KBM-7 (cell line): ENCODE measurements around the gene TGFB1.
"Not testable (repeated sequence)": the region's sequence is repeated elsewhere in the genome, so short reads cannot be mapped to it uniquely, and the experiment has no call there.

ENCODE experiments used
- DNase-seq: peaks from one replicate; pipeline ENCODE4 v3.0.0-alpha.2; 2015
- in situ Hi-C: fragments of 300-500 bp; cut with MboI; formaldehyde crosslinking; loops from 2 replicates; pipeline ENCODE4 v1.14.3; 2020; ENCODE audit warnings: low sequenced_read_pairs, low pct_unique_long_range_greater_than_20kb, mixed read lengths

TGFB1 gene

DNA sequence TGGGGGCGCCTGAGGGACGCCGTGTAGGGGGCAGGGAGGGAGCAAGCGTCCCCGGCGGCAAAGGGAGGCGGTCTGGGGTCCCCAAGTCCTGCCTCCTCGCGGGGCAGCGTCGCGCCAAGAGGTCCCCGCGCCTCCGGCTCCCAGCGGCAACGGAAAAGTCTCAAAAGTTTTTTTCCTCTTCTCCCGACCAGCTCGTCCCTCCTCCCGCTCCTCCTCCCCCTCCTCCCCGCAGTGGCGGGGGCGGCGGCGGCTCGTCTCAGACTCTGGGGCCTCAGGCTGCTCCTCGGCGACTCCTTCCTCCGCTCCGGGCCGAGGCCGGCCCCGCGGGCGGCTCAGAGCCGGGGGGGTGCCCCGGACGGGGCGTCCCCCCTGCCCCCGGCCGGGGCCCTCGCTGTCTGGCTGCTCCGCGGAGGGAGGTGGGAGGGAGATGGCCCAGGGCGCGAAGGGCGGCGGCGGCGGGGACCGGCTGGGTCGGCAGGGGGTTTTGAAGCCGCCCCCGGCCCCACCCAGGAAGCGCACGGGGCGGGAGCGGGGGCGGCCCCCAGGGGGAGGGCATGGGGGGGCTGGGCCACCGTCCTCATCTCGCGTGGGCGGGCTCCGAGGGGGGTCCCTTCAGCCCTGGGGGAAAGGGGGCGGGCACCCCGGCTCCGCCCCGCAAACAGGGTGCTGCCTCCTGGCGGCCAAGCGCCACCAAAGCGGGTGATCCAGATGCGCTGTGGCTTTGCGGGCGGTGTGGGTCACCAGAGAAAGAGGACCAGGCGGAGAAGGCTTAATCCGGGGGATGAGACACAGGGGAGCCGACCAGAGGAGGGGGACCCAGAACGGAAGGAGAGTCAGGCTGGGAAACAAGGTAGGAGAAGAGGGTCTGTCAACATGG is at the start of gene TGFB1:
Gene TGFB1, minus strand, starts transcription at position 457 of the 877 bp plus-strand sequence. CDS start 878 bp downstream, outside the sequence.
- in situ Hi-C loops: no loop called here
- DNase-seq: peak; percentile 85

DNA sequence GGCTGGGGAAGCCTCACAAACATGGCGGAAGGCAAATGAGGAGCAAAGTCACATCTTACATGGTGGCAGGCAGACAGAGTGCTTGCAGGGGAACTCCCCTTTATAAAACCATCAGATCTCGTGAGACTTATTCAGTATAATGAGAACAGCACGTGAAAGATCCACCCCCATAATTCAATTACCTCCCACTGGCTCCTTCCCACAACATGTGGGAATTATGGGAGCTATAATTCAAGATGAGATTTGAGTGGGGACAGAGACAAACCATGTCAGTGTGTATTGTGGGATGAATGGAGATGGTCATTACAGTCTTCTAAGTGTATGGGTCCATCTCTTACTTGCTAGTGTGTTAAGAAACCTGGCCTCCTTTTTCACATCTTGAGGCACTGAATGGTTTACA is 48.3 kb upstream of the TGFB1 start:
- in situ Hi-C loops: no loop called here
- DNase-seq: no peak

DNA sequence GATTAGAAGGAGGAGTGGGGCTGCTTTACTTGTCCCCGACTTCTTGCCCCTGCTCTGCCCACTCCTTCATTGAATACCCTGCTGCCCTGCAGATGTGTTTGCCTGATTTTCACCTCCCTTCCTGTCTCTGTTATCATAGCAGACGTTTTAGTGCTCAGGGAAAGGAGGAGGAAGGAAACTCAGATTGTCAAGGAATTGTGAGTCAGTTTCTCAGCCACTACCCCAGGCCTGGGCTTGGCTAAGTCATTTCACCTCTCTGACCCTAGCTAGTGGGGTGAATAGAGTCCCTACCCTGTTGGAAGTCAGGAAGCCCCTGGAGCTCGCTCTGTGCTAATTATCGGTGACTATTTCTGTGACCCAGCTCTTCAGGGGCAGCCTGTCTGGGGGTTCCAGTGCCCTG is 47.8 kb upstream of the TGFB1 start:
- in situ Hi-C loops: no loop called here
- DNase-seq: no peak

DNA sequence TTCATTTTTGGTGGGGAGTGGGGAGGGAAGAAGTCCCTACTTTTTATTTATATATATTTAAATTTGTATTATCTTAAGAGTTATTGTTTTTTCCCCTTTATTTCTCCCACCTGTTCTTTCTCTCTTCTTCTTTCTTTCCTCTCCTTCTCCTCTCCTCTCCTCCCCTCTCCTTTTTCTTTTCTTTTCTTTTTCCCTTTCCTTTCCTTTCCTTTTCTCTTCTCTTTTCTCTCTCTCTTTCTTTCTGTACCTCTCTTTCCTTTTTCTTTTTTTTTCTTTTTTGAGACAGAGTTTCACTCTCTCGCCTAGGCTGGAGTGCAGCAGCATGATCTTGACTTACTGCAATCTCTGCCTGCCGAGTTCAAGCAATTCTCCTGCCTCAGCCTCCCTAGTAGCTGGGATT is 45.8 kb upstream of the TGFB1 start:
- in situ Hi-C loops: no loop called here
- DNase-seq: no peak

DNA sequence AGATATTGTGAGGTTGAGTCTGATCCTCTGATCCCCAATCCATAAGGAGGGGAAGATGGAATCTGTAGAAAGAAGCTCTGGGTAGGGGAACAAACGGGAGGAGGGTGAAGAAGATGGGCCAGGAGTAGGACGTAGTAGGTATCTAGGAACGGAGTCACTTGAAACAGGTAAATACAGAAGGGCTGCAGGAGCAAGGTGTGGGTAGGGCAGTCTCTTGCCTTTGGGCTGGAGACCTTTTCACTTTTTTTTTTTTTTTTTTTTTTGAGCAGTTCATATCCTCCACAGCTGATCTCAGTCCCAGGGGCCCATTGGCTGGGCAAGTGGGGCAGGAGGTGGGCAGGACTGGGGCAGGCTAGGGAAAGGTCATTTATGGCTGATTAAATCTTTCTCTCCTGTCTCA is 45.4 kb upstream of the TGFB1 start:
- in situ Hi-C loops: no loop called here
- no peak for DNase-seq

DNA sequence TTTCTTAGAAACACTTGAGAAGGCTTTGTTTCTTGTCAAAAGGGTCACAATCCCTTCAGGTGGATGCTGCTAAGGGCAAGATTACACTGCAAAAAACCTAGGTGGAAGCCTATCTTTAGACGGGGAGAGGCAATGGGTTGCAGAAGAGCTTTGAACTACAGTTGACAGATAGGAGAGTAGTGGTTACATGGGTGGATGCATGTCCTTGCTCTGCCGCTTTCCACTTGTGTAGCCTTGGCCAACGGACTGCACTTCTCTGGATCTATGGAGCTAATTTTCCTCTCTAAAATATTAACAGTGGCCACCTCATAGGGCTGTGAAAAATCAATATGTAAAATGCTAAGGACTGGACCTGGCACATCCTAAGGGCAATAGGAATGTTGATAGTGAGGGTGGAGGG is 44.9 kb upstream of the TGFB1 start:
- in situ Hi-C loops: no loop called here
- no peak for DNase-seq

DNA sequence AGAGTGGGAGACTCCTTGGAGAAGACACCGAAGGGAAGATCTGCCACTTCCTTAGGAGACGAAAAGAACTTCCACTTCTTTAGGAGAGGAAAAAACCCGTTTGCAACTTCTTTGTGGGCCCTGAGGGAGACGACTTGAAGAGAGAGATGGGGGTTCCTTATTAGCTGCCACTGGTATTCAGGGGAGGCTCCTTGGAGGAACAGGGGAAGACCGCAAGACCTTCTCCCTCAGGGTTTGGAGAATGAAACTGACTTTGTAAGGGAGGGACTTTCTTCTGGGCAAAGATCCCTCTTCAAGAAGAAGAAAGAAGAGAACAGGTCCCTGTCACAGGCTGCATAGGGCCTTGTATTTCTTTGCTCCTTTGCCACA is 44.3 kb upstream of the TGFB1 start:
- in situ Hi-C loops: no loop called here
- DNase-seq: no peak

DNA sequence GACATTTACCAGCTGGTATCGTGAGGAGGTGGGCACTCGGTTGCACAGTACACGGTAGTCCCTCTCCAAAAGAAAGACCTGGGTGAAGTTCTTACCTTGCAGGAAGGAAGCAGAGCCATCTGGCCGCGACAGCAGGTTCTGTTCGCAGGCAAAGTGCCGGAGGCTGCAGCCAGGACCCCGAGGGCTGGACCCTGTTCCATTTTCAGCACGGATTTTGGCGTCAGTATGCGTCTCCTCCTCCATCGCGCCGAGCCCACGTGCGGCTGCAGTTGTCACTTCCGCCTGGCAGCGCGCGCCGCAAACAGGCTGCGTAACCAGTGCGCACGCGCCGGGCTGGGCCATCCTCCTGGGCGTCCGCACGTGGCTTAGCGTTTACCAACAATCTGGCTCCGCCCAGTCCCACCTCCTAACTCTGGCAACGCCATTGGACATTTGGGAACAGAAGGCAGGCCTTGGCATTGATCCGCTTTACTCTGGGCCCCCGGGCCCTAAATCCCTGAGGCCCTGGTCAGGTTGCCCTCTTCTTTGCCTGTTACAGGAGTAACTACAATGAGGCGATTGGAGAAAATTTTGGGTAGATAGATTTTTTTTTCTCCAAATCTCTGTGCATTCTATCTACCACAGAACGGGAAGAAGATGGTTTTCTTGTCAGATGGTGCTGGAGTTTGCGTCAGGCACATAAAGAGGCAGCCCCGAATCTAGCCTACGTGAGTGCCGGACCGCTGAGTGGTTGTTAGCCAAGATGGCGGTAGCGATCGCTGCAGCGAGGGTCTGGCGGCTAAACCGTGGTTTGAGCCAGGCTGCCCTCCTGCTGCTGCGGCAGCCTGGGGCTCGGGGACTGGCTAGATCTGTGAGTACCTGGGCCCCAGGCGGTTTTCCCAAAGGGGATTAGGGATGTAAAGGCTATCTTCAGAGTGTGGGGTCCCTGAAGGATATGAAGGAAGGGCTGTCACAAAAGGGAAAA is 43.6 kb upstream of the TGFB1 start, which contains the start of the genes BCKDHA and EXOSC5:
Gene BCKDHA, plus strand, starts transcription at position 733 of the 964 bp plus-strand sequence. Its CDS starts 10 bp downstream, at position 743.
Gene EXOSC5, minus strand, starts transcription at position 274 of the 964 bp plus-strand sequence. Its CDS starts 31 bp downstream, at position 243.
- DNase-seq: peak; percentile 99
- in situ Hi-C loops: no loop called here

DNA sequence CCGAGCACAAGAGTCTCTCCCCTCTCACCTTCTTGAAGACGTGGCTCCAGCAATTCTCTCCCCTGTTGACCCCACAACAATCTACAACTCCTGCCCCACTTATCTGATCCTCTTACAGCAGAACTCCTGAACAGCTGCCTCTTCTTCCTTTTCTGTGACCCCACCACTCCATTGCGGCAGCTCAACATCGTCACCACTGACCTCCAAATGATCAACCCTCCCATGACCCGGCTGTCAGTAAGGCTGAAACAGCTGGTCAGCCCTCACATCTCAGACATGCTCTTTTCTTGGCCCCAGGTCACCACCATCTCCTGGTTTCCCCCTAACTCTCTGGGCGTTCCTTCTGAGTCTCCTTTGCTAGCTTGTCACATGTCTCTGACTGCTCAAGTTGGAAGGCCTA is 41.6 kb upstream of the TGFB1 start:
- in situ Hi-C loops: no loop called here
- DNase-seq: no peak

DNA sequence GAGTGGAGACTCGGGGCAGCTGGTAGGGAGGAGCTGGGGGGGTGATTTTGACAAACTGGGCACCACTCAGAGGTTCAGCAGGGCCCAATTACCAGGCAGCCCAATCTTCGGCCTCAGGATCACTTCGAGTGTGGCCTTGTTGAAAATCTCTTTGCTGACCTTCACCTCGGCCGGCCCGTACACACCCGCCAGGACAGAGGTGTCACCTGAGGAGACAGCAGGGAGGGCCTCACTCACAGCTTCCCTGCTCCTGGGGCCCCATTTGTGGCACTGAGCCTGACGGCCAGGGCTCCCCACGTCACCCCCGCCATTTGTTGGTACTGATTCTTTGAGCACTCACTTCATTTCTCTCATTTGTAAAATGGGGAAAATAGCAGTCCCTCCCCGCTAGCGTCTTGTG is 39.1 kb upstream of the TGFB1 start:
- DNase-seq: no peak
- in situ Hi-C loops: no loop called here

DNA sequence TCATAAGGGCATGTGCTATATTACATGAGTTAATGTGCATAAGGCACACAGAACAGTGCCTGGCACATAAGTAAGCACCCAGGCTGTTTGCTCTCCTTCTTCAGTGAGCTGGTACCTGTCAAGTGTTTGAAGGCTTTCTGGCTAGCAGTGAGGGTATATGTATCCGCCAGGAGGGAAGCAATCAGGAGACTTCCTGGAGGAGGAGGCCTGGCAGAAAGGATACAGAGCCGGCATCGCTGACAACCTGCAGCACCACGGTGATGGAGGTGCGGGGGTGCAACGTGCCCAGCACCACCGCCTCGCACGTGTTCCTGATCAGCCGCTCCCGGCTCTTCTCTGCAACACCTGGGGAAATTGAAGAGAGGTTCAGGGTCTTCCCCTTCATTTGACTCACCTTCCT is 37.9 kb upstream of the TGFB1 start:
- DNase-seq: no peak
- in situ Hi-C loops: no loop called here

DNA sequence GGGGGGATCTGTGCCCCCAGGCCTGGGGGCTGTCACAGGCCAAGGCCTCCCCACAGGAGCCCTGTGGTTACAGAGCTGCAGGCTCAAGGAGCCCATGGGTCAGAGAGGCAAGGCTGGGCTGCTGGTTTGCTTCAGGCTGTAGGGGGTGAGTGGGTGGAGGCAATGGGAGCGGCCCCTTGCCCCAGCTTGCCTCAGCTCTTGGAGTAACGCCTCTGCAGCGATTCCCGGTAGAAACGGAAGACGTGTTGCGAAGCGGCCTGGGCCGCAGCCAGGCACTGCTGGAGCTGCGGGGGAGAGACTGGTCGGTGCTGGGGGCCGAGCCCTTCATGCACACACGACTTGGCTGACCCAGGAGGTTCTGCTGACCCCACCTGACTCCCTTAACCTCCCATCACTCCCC is 32.7 kb upstream of the TGFB1 start:
- no peak for DNase-seq
- in situ Hi-C loops: no loop called here

DNA sequence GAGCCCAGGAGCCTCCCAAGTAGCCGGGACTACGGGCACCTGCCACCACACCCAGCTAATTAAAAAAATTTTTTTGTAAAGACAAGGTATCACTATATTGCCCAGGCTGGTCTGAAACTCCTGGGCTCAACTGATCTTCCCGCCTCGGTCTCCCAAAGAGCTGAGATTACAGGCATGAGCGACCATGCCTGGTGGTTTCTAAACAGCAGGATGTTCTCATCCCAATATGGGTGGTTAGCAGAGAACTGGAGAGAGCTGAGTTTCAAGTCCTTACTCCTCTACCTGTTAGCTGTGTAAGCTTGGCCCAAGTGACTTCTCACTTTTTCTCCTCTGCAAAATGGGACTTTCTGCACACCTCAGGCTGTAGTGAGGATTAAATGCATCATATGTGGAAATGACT is 30.6 kb upstream of the TGFB1 start:
- no peak for DNase-seq
- in situ Hi-C loops: no loop called here

DNA sequence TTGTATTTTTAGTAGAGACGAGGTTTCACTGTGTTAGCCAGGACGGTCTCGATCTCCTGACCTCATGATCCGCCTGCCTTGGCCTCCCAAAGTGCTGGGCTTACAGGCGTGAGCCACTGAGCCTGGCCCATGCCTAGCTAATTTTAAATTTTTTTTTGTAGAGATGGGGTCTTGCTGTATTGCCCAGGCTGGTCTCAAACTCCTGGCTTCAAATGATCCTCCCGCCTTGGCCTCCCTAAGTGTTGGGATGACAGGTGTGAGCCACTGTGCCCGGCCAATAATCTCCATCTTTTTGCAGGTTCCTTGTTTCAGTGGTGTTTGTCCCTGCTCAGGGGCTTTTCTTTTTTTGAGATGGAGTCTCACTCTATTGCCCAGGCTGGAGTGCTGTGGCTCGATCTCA is 27.8 kb upstream of the TGFB1 start:
- in situ Hi-C loops, DNase-seq: not testable (repeated sequence)

DNA sequence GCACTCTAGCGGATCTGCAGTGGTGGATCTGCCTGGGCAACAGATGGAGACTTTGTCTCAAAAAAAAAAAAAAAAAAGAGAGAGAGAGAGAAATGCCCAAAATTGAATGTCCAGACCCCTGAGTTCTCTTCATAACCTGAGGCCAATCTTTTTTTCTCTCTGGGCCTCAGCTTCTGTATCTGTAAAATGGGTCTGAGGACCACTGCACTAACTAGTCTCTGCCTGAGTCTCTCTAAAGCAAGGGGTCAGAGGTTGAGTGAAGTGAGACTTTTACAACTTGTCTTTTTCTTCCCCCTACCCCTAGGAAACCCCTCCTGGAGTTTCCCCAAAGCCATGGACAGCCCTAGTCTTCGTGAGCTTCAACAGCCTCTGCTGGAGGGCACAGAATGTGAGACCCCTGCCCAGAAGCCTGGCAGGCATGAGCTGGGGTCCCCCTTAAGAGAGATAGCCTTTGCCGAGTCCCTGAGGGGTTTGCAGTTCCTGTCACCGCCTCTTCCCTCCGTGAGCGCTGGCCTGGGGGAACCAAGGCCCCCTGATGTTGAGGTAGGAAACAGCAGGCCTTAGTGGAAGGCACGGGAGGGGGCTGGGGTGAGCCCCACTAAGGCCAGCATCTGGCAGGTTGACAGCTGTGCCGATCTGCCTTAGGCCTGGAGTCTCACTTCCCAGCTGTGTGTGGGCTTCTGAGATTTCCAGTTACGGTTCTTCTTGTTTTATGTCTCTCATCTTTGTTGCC is 24.4 kb upstream of the TGFB1 start:
- peak; percentile 49 for DNase-seq
- in situ Hi-C loops: no loop called here

DNA sequence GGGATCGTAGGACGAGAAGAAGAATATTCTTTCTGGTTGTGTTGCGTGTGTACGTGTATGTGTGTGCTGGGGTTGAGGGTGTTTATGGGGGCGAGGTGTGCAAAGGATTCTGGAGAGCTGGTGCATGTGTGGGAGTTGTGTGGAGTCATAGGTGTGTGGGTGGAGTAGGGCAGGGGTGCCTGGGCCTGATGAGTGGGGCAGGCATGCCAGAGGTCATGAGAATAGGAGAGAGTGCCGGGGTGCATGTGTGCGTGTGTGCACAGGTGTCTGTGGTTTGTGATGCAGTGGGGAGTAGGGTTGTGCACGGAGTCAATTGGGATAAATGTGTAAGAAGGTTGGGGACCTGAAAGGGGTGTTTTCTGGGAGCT is 23.3 kb upstream of the TGFB1 start:
- in situ Hi-C loops: no loop called here
- DNase-seq: no peak

DNA sequence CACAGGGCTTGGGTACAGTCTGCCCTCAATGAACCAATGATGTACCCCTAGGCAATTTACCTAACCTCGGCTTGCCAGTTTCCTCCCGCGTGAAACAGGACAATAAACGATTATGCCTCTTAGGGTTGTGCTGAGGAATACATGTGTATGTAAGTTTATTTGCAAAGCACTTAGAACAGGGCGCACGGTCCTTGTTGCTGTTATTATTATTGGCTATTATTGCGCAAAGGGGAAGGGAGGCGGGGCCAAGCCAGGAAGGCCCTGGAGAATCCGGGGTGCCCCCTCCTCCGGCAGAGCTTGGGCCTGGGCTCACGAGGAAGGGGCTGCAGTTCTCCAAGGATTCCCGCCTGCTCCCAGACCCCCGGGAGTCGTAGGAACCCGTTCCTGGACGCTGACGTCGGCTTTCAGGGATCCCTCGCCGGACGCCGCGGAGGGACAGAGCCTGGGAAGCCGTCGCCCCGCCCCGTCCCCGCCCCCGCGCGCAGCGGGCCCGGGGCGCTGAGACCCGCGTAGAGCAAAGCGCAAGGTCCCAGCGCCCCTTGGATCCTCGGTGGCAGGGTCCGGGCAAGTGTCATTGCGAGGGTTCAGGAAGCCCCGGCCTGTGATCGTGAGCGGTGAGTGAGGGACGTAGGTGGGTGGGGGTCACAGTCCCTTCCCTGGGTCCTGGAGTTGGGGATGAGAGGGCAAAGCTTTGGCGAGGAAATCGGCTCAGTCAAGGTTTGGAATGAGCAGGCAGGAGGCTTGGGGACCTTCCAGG is 22.7 kb upstream of the TGFB1 start, which contains the start of gene TMEM91:
Gene TMEM91, plus strand, starts transcription at position 293 of the 757 bp plus-strand sequence. CDS start 1,777 bp downstream, outside the sequence.
- no peak for DNase-seq
- in situ Hi-C loops: no loop called here

DNA sequence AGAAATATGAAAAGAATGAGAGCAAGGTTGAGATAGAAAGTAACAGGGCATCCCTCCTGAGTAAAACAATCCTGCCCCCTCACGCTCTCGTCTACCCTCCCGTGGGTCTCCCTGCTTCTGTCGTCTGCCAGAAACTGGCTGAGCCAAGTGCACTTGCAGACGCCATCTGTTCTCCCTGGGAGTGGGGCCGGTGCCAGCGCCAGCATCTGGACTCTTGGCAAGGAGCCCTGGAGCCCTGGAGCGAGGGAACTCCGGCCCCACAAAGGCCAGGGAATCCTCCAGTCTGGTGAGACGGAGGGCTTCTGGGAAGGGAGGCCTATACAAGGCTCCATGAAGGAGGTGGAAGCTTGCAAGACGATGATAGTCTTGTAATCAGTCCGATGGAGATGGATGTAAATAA is 20.3 kb upstream of the TGFB1 start:
- no peak for DNase-seq

DNA sequence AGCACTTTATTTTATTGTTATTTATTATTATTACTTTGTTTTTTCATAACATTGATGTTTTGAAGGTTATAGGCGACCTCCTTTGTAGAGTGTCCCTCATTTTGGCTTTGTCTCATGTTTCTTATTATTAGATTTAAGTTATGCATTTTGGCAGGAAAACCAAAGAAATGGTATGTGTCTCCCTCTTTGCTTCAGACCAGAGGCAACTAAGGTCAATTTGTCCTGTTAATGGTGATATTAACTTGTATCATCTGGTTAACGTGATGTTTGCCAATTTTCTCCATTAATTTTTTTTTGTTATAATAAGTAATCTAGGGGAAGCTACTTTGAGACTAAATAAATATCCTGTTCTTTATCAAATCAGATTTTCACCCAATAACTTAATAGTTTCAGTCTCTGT is 18.8 kb upstream of the TGFB1 start:
- DNase-seq: no peak
- in situ Hi-C loops: no loop called here

More for the DNA sequence above, 20.3 kb upstream of the TGFB1 start:
- in situ Hi-C loops: no loop called here
